ENCODE data around the gene CREG2.

The CREG2 gene, protein sequence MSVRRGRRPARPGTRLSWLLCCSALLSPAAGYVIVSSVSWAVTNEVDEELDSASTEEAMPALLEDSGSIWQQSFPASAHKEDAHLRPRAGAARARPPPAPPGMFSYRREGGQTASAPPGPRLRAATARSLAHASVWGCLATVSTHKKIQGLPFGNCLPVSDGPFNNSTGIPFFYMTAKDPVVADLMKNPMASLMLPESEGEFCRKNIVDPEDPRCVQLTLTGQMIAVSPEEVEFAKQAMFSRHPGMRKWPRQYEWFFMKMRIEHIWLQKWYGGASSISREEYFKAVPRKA

GRCh38 chr2:101387151-101387834 lies at the start of gene CREG2:
Gene CREG2 (minus strand): TSS chr2:101387503. CDS start chr2:101387457, 46 bp downstream.
- DNase-seq (ENCODE audit: low read depth in 1 of 2, low spot score in 1 of 2): peak; percentile 20 to 31

GRCh38 chr2:101435001-101435862 lies 47.9 kb upstream of the CREG2 start:
- DNase-seq (ENCODE audit: low read depth in 1 of 2, low spot score in 1 of 2): no peak

- no peak for DNase-seq (ENCODE audit: low read depth in 1 of 2, low spot score in 1 of 2)
These were observed 46.2 kb upstream of the CREG2 start for GRCh38 chr2:101433465-101433864.

DNA sequence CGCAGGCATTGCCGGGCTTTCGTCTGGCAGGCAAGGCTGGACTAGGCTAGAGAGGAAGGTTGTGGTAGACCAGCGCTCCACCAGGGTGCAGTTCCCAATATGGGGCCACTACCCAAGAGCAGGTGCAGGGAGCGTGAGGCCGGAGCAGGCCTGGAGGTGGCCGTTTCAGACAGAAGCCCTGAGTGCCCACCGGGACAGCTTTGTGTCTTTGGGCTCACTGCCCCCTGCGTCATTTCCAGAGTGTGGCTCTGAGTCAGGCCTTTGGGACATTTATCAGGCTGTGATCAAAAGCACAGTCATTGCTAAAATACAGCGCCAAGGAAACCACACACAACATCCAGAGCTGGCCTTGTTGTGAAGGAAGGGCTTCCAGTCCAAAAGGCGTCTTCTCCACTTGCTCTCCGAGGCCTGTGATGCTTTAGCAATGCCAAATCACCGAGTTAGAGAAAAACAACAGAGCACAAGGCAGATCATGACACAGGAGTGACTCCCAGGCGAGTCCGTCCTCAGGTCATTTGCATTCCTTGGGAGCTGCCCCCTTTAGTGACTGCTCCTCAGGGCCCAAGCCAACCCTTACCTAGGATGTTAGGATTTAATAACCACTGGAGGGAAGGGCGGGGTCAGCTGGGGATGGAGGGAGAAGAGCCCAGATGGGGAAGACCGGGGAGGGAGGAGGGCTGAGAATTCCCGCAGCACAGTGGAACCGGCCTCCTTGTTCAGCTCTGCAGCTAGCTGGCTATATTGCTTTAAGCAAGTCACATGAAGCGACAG lies 45.3 kb upstream of the CREG2 start:
- no peak for DNase-seq (ENCODE audit: low read depth in 1 of 2, low spot score in 1 of 2)

- DNase-seq (ENCODE audit: low read depth in 1 of 2, low spot score in 1 of 2): no peak
These were observed 44.2 kb upstream of the CREG2 start for GRCh38 chr2:101431486-101431885.

GRCh38 chr2:101430156-101430555 lies 42.9 kb upstream of the CREG2 start:
- DNase-seq (ENCODE audit: low read depth in 1 of 2, low spot score in 1 of 2): no peak

- no peak for DNase-seq (ENCODE audit: low read depth in 1 of 2, low spot score in 1 of 2)
These were observed 42.1 kb upstream of the CREG2 start for GRCh38 chr2:101429453-101429852.

- no peak for DNase-seq (ENCODE audit: low read depth in 1 of 2, low spot score in 1 of 2)
These were observed 41.3 kb upstream of the CREG2 start for GRCh38 chr2:101428422-101429176.

DNA sequence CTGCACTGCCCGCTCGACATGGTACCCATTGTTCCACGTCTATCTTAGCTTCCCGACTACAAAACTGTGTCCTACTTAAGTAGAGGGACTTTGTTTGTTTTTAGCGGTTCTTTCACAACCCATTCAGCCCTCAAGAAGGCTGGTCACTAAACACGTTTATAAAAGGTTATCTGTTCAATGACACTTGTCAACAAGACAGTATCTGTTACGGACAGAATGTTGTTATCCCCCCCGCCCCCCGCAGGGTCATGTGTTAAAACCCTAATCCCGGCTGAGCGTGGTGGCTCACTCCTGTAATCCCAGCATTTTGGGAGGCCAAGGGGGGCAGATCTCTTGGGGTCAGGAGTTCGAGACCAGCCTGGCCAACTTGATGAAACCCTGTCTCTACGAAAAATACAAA lies 40.4 kb upstream of the CREG2 start:
- DNase-seq (ENCODE audit: low read depth in 1 of 2, low spot score in 1 of 2): no peak

DNA sequence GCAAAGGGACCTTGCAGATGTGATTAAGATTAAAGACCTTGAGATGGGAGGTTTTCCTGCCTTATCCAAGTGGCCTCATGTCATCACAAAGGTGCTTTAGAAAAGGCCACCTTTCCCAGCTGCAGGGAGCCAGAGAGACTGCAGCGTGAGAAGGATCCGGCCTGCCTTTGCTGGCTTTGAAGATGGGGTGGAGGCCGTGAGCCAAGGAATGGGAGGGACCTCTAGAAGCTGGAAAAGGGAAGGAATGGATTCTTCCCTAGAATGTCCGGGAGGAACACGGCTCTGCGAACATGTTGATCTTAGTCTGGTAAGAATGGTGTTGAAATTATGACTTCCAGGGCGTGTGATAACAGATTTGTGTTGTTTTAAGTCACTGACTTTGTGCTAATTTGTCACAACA lies 39.9 kb upstream of the CREG2 start:
- DNase-seq (ENCODE audit: low read depth in 1 of 2, low spot score in 1 of 2): no peak

DNA sequence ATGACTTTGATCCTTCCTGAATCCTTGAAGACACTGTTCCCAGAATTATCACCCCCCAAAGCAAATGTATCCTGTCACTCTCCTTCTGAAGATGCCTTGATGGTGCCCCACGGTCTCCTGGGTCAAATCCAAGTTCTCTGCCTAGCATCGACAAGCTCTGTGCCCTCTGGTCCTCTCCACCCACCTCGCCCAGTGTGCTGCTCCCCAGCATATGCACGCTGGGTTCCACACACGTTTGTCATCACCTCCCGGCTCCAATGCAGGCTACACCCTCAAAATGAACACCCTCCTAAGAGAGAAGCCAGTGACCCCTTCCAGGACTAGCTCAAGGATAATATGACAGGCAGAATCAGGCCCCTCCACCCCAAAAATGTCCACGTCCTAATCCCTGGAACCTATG lies 39.5 kb upstream of the CREG2 start:
- DNase-seq (ENCODE audit: low read depth in 1 of 2, low spot score in 1 of 2): no peak

GRCh38 chr2:101420623-101421022 lies 33.3 kb upstream of the CREG2 start:
- DNase-seq (ENCODE audit: low read depth in 1 of 2, low spot score in 1 of 2): no peak

GRCh38 chr2:101419096-101419663 lies 31.9 kb upstream of the CREG2 start:
- DNase-seq (ENCODE audit: low read depth in 1 of 2, low spot score in 1 of 2): peak in 1 of 2 donors; percentile 20

- DNase-seq (ENCODE audit: low read depth in 1 of 2, low spot score in 1 of 2): no peak
These were observed 31.3 kb upstream of the CREG2 start for GRCh38 chr2:101418460-101419095.

GRCh38 chr2:101416609-101417008 lies 29.3 kb upstream of the CREG2 start:
- no peak for DNase-seq (ENCODE audit: low read depth in 1 of 2, low spot score in 1 of 2)

DNA sequence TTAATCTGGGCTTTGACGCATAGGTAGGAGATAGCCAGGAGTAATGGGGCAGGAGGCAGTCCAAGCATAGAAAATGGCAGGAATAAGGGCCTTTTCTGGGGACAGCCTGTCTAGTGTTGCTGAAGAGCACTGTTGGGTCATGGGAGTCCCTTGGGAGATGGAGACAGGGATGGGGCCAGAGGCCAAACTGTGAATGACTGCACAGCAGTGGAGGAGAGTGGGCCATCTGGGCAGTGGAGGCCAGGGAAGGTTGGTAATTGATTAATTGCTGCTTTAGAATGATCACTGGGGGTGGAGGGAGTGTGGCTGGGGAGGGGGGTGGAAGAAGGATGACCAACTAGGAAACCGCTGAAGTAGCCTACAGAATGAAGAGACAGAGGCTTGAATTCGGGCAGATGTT lies 28.6 kb upstream of the CREG2 start:
- no peak for DNase-seq (ENCODE audit: low read depth in 1 of 2, low spot score in 1 of 2)

GRCh38 chr2:101415220-101415619 lies 27.9 kb upstream of the CREG2 start:
- DNase-seq (ENCODE audit: low read depth in 1 of 2, low spot score in 1 of 2): no peak

DNA sequence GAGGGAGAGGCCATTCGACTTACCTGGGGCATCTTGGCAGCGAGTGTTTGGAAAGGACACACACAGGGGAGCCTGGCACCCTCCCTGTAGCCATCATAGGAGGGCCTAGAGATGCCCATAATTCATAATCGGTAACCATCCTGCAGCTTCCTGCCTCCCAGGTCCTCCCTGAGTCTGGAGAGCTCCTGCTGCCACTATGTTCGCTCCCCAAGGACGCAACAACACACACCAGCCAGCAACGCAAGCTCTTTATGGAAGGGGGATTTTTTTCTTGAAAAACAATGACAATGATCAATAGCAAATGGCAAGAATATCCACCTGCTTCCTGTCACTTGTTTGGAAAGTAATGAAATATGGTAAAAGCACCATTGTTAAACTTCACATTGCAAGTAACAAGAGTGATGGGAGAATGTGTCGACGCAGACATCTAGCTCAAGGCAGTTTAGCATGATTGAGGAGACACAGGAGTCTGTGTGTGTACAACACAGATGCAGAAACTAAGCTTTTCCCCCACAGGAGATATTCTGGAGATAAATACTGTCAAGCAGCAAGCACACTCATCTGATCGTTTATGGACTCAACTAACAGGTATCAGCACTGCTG lies 24.9 kb upstream of the CREG2 start:
- no peak for DNase-seq (ENCODE audit: low read depth in 1 of 2, low spot score in 1 of 2)

- DNase-seq (ENCODE audit: low read depth in 1 of 2, low spot score in 1 of 2): no peak
These were observed 23.4 kb upstream of the CREG2 start for GRCh38 chr2:101410746-101411145.

Measured in activated T-helper 1 cell treated with anti-CD3 and anti-CD28 coated beads, Interleukin-2, amount 50 U/mL, for 16 hours (primary cell).